ENCODE data around the gene MRC1. TPM values are rescaled to one million over a fixed set of nuclear protein-coding genes. Genes with fewer than 3 reads are reported as not detected.

MRC1 gene
- total RNA-seq, 1 donor from 2014 or later: 15.1 TPM

- Histone ChIP-seq H3K36me3 (no peaks in the 10 kb centered on the region), H3K4me3 (no peak overlapping the region), H3K9me3 (no peaks in the 10 kb centered on the region), H3K4me1 (no peaks in the 10 kb centered on the region), H3K27me3 (no peaks in the 10 kb centered on the region), H3K27ac (no peak overlapping the region)
- intact Hi-C loops (cut with DNase I): no loop called here
- no peak for DNase-seq (ENCODE audit: low spot score in 2 of 2)
- no peak for TF ChIP-seq CTCF (IDR thresholded peaks at IDR 0.05)
Measured at GRCh38 chr10:17877121-17877520, 68.0 kb downstream of the MRC1 start.

GRCh38 chr10:17878896-17879295 is 69.7 kb downstream of the MRC1 start:
- intact Hi-C loops (cut with DNase I): no loop called here
- H3K9me3 ChIP-seq: no peaks in the 10 kb centered on the region
- no peak overlapping the region for H3K27ac ChIP-seq
- H3K36me3 ChIP-seq: no peaks in the 10 kb centered on the region
- H3K4me1 ChIP-seq: peaks cover 0 to 3% of the 10 kb centered on the region in 2 donors
- H3K4me3 ChIP-seq: no peak overlapping the region
- DNase-seq (ENCODE audit: low spot score in 2 of 2): no peak
- H3K27me3 ChIP-seq: no peaks in the 10 kb centered on the region
- no peak for TF ChIP-seq CTCF (IDR thresholded peaks at IDR 0.05)

GRCh38 chr10:17880601-17881000 is 71.5 kb downstream of the MRC1 start:
- Histone ChIP-seq H3K9me3 (no peaks in the 10 kb centered on the region), H3K36me3 (no peaks in the 10 kb centered on the region), H3K4me1 (peaks cover 0 to 3% of the 10 kb centered on the region in 2 donors), H3K27me3 (no peaks in the 10 kb centered on the region), H3K27ac (no peak overlapping the region), H3K4me3 (no peak overlapping the region)
- intact Hi-C loops (cut with DNase I): no loop called here
- DNase-seq (ENCODE audit: low spot score in 2 of 2): no peak
- TF ChIP-seq CTCF (IDR thresholded peaks at IDR 0.05): no peak

GRCh38 chr10:17882557-17882956 is 73.4 kb downstream of the MRC1 start:
- Histone ChIP-seq H3K9me3 (no peaks in the 10 kb centered on the region), H3K4me3 (no peak overlapping the region), H3K27me3 (no peaks in the 10 kb centered on the region), H3K36me3 (no peaks in the 10 kb centered on the region), H3K4me1 (peaks cover 0 to 3% of the 10 kb centered on the region in 2 donors), H3K27ac (peak overlapping the region in 1 of 2 donors; percentile 0)
- intact Hi-C loops (cut with DNase I): no loop called here
- no peak for TF ChIP-seq CTCF (IDR thresholded peaks at IDR 0.05)
- DNase-seq (ENCODE audit: low spot score in 2 of 2): no peak

GRCh38 chr10:17883621-17884020 is 74.5 kb downstream of the MRC1 start:
- Histone ChIP-seq H3K4me3 (no peak overlapping the region), H3K27me3 (no peaks in the 10 kb centered on the region), H3K27ac (no peak overlapping the region), H3K4me1 (peaks cover 0 to 3% of the 10 kb centered on the region in 2 donors), H3K9me3 (no peaks in the 10 kb centered on the region), H3K36me3 (no peaks in the 10 kb centered on the region)
- TF ChIP-seq CTCF (IDR thresholded peaks at IDR 0.05): no peak
- no peak for DNase-seq (ENCODE audit: low spot score in 2 of 2)
- intact Hi-C loops (cut with DNase I): no loop called here

- Histone ChIP-seq H3K4me1 (no peaks in the 10 kb centered on the region), H3K4me3 (no peak overlapping the region), H3K36me3 (no peaks in the 10 kb centered on the region), H3K27ac (no peak overlapping the region), H3K9me3 (no peaks in the 10 kb centered on the region), H3K27me3 (no peaks in the 10 kb centered on the region)
- intact Hi-C loops (cut with DNase I): no loop called here
- no peak for DNase-seq (ENCODE audit: low spot score in 2 of 2)
- no peak for TF ChIP-seq CTCF (IDR thresholded peaks at IDR 0.05)
Measured at GRCh38 chr10:17888189-17888588, 79.0 kb downstream of the MRC1 start.

All from ascending aorta (tissue), 2 donors.